Measurements from ENCODE around the gene HRCT1.

The HRCT1 gene

DNA sequence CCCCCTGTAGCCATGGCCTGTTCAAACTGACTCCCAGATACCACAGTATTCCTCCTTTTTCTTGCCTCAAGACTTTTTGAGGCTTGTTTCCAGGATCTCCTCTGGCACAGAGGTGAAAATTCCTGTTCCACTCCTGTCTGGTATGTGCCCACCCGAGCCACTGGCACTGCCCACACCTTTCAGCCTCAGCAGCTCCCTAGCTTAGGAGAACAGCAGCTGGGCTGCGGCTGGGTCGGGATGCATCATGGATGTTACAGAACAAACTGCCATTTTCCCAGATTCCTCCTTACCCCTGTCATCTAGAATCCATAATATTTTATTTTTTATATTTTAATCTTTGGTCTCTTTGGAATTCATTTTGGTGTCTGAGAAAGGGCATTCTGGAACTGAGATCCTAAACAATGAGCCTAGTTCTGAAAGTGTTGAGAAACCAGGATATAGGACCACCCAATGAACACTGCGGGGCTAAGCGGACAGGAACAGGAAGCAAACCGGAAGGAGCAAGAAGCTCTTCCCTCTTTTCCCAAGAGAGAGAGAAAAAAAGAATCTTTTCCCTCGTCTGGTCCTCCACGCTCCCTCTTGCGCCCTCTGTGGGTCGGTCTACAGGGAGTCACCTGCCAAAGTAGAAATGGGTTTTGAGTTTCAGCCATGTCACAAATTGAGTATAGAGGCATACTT lies 39.5 kb downstream of the HRCT1 start:
- H3K23ac ChIP-seq (ENCODE audit: low read depth, low read length, poor library complexity): no peak overlapping the region
- H3K27ac ChIP-seq (replicated peaks; ENCODE audit: low read length): no peak overlapping the region

DNA sequence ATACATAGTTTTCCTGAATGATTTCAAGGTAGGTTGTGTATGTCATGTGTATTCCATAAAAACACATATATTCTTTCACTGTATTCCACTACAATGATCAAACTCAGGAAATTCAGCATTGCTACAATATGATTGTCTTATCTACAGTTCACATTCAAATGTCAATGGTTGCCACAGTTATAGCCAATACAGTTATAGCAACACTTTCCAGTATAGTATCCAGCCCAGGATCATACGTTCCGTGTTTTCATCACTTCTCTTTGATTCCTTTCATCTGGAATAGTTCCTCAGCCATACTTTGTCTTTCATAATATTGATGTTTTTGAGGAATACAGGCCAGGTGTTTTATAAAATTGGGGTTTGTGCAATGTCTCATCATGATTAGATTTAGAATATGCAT lies 42.4 kb downstream of the HRCT1 start:
- peaks cover 0 to 2% of the 10 kb centered on the region in 2 donors for H3K9me3 ChIP-seq (replicated peaks in 1 of 2; ENCODE audit: control insufficient read depth in 2 of 2, insufficient read depth in 1 of 2, low read depth in 1 of 2, low read length in 2 of 2)
- H3K14ac ChIP-seq (ENCODE audit: low read length): no peak overlapping the region
- DNase-seq (ENCODE audit: low spot score): no peak
- no peak overlapping the region for H2BK15ac ChIP-seq (ENCODE audit: low read length)
- H3K4me3 ChIP-seq (ENCODE audit: low read length in 2 of 2): no peak overlapping the region
- H3K4me2 ChIP-seq (ENCODE audit: insufficient read depth, low read length, poor library complexity, severe bottlenecking): no peak overlapping the region
- no peak overlapping the region for H3K4ac ChIP-seq (ENCODE audit: low read length)
- H2BK12ac ChIP-seq (ENCODE audit: low read length): no peak overlapping the region
- no peak overlapping the region for H4K91ac ChIP-seq (ENCODE audit: low read depth, low read length, poor library complexity)
- no peak overlapping the region for H2AFZ ChIP-seq (ENCODE audit: low read length)
- no peak overlapping the region for H4K8ac ChIP-seq (ENCODE audit: low read depth, low read length)
- WGBS, 2 donors (ENCODE audit: extremely low coverage in 2 of 2, insufficient read length in 2 of 2, insufficient replicate concordance in 1 of 2): no CpG with 5 or more reads among the region's 2 CpGs
- peaks cover 0 to 28% (median 12%) of the 10 kb centered on the region in 3 experiments for H3K27me3 ChIP-seq (ENCODE audit: control insufficient read depth in 3 of 3, insufficient read depth in 3 of 3, low read depth in 1 of 3, low read length in 3 of 3)
- H2BK5ac ChIP-seq (ENCODE audit: low read length): no peak overlapping the region
- H3K79me1 ChIP-seq (ENCODE audit: low read depth, low read length): no peaks in the 10 kb centered on the region
- no peaks in the 10 kb centered on the region for H3K36me3 ChIP-seq (replicated peaks in 1 of 2; ENCODE audit: control insufficient read depth in 2 of 2, insufficient read depth in 2 of 2, low read length in 2 of 2)
- H3K4me1 ChIP-seq (ENCODE audit: control insufficient read depth in 2 of 2, insufficient read depth in 1 of 2, low read depth in 1 of 2, low read length in 2 of 2): no peaks in the 10 kb centered on the region
- H3K23ac ChIP-seq (ENCODE audit: low read depth, low read length, poor library complexity): no peak overlapping the region
- H3K9ac ChIP-seq (ENCODE audit: low read depth, low read length, poor library complexity): no peak overlapping the region
- no peak overlapping the region for H3K27ac ChIP-seq (replicated peaks; ENCODE audit: low read length)
- H3K18ac ChIP-seq (ENCODE audit: low read length): no peak overlapping the region
- H2AK5ac ChIP-seq (ENCODE audit: low read depth, low read length): no peak overlapping the region
- H2BK120ac ChIP-seq (ENCODE audit: low read depth, low read length): no peak overlapping the region

More for the DNA sequence above, 39.5 kb downstream of the HRCT1 start:
- DNase-seq (ENCODE audit: low spot score): peak; percentile 57
- H4K91ac ChIP-seq (ENCODE audit: low read depth, low read length, poor library complexity): no peak overlapping the region
- H2BK15ac ChIP-seq (ENCODE audit: low read length): no peak overlapping the region
- no peaks in the 10 kb centered on the region for H3K4me1 ChIP-seq (ENCODE audit: control insufficient read depth in 2 of 2, insufficient read depth in 1 of 2, low read depth in 1 of 2, low read length in 2 of 2)
- H3K36me3 ChIP-seq (replicated peaks in 1 of 2; ENCODE audit: control insufficient read depth in 2 of 2, insufficient read depth in 2 of 2, low read length in 2 of 2): no peaks in the 10 kb centered on the region
- no peak overlapping the region for H3K9ac ChIP-seq (ENCODE audit: low read depth, low read length, poor library complexity)
- peak overlapping the region; percentile 83 for H2AFZ ChIP-seq (ENCODE audit: low read length)
- H3K27me3 ChIP-seq (ENCODE audit: control insufficient read depth in 3 of 3, insufficient read depth in 3 of 3, low read depth in 1 of 3, low read length in 3 of 3): peaks cover 0 to 29% (median 20%) of the 10 kb centered on the region in 3 experiments
- H4K8ac ChIP-seq (ENCODE audit: low read depth, low read length): no peak overlapping the region
- peaks cover 0 to 2% of the 10 kb centered on the region in 2 donors for H3K9me3 ChIP-seq (replicated peaks in 1 of 2; ENCODE audit: control insufficient read depth in 2 of 2, insufficient read depth in 1 of 2, low read depth in 1 of 2, low read length in 2 of 2)
- H3K14ac ChIP-seq (ENCODE audit: low read length): no peak overlapping the region
- no peak overlapping the region for H3K4ac ChIP-seq (ENCODE audit: low read length)
- H2BK120ac ChIP-seq (ENCODE audit: low read depth, low read length): no peak overlapping the region
- H2BK12ac ChIP-seq (ENCODE audit: low read length): no peak overlapping the region
- no peak overlapping the region for H2AK5ac ChIP-seq (ENCODE audit: low read depth, low read length)
- peak overlapping the region in 1 of 2 donors; percentile 31 for H3K4me3 ChIP-seq (ENCODE audit: low read length in 2 of 2)
- H3K79me1 ChIP-seq (ENCODE audit: low read depth, low read length): no peaks in the 10 kb centered on the region
- H3K18ac ChIP-seq (ENCODE audit: low read length): peak overlapping the region; percentile 11
- H3K4me2 ChIP-seq (ENCODE audit: insufficient read depth, low read length, poor library complexity, severe bottlenecking): no peak overlapping the region
- no peak overlapping the region for H2BK5ac ChIP-seq (ENCODE audit: low read length)
- WGBS, 2 donors (ENCODE audit: extremely low coverage in 2 of 2, insufficient read length in 2 of 2, insufficient replicate concordance in 1 of 2): no CpG with 5 or more reads among the region's 10 CpGs

DNA sequence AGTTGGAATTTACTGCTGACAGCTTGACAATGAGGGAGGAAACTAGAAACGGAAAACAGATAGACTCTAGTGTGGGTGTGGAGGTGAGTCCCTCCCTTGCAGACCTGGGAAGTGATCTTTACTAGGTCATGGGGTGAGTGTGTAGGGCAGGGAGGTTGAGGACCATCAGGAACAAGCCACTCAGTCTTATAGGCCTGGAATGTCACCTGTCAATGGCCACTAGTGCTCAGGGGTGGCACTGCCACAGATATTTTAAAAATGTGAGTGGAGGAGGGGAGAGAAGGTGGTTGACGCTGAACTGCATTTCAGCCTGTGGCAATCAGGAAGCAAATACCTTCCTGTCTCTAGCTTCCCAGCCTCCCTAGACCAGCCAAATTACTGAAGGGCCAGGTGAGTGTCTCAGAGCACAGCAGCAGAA lies 42.9 kb downstream of the HRCT1 start:
- no peaks in the 10 kb centered on the region for H3K36me3 ChIP-seq (replicated peaks in 1 of 2; ENCODE audit: control insufficient read depth in 2 of 2, insufficient read depth in 2 of 2, low read length in 2 of 2)
- no peak overlapping the region for H2AFZ ChIP-seq (ENCODE audit: low read length)
- no peak overlapping the region for H3K14ac ChIP-seq (ENCODE audit: low read length)
- DNase-seq (ENCODE audit: low spot score): no peak
- H2AK5ac ChIP-seq (ENCODE audit: low read depth, low read length): no peak overlapping the region
- H3K4me2 ChIP-seq (ENCODE audit: insufficient read depth, low read length, poor library complexity, severe bottlenecking): no peak overlapping the region
- H4K8ac ChIP-seq (ENCODE audit: low read depth, low read length): no peak overlapping the region
- H3K4ac ChIP-seq (ENCODE audit: low read length): no peak overlapping the region
- no peak overlapping the region for H2BK120ac ChIP-seq (ENCODE audit: low read depth, low read length)
- H3K18ac ChIP-seq (ENCODE audit: low read length): no peak overlapping the region
- no peak overlapping the region for H2BK15ac ChIP-seq (ENCODE audit: low read length)
- H3K4me1 ChIP-seq (ENCODE audit: control insufficient read depth in 2 of 2, insufficient read depth in 1 of 2, low read depth in 1 of 2, low read length in 2 of 2): no peaks in the 10 kb centered on the region
- H3K27ac ChIP-seq (replicated peaks; ENCODE audit: low read length): no peak overlapping the region
- H3K79me1 ChIP-seq (ENCODE audit: low read depth, low read length): no peaks in the 10 kb centered on the region
- H3K23ac ChIP-seq (ENCODE audit: low read depth, low read length, poor library complexity): no peak overlapping the region
- no peak overlapping the region for H2BK12ac ChIP-seq (ENCODE audit: low read length)
- no CpG with 5 or more reads among the region's 2 CpGs for WGBS, 2 donors (ENCODE audit: extremely low coverage in 2 of 2, insufficient read length in 2 of 2, insufficient replicate concordance in 1 of 2)
- H3K9me3 ChIP-seq (replicated peaks in 1 of 2; ENCODE audit: control insufficient read depth in 2 of 2, insufficient read depth in 1 of 2, low read depth in 1 of 2, low read length in 2 of 2): no peaks in the 10 kb centered on the region
- H2BK5ac ChIP-seq (ENCODE audit: low read length): no peak overlapping the region
- H3K27me3 ChIP-seq (ENCODE audit: control insufficient read depth in 3 of 3, insufficient read depth in 3 of 3, low read depth in 1 of 3, low read length in 3 of 3): peaks cover 0 to 33% (median 9%) of the 10 kb centered on the region in 3 experiments
- no peak overlapping the region for H3K9ac ChIP-seq (ENCODE audit: low read depth, low read length, poor library complexity)
- H4K91ac ChIP-seq (ENCODE audit: low read depth, low read length, poor library complexity): no peak overlapping the region
- no peak overlapping the region for H3K4me3 ChIP-seq (ENCODE audit: low read length in 2 of 2)

DNA sequence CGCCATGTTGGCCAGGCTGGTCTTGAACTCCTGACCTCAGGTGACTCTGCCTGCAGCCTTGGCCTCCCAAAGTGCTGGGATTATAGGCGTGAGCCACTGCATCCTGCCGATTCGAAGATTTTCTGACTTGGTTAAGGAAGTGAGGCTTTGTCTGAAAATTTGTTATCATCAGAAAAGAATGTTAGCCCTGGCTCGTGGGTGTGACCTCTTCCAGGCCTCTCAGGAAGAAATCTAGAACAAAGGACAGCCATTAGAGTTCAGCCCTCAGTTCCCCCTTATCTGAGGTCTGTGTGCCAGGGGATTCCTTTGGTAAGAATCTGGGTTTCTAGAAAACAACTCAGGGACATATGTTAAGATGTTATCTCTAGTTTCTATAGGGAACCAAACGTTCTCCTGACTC lies 45.7 kb downstream of the HRCT1 start:
- H2AFZ ChIP-seq (ENCODE audit: low read length): no peak overlapping the region
- DNase-seq (ENCODE audit: low spot score): no peak

More for the DNA sequence above, 45.7 kb downstream of the HRCT1 start:
- Histone ChIP-seq H3K14ac (ENCODE audit: low read length) (no peak overlapping the region), H3K4me3 (ENCODE audit: low read length in 2 of 2) (no peak overlapping the region), H3K4me2 (ENCODE audit: insufficient read depth, low read length, poor library complexity, severe bottlenecking) (no peak overlapping the region), H3K36me3 (replicated peaks in 1 of 2; ENCODE audit: control insufficient read depth in 2 of 2, insufficient read depth in 2 of 2, low read length in 2 of 2) (no peaks in the 10 kb centered on the region), H2BK120ac (ENCODE audit: low read depth, low read length) (no peak overlapping the region), H2BK12ac (ENCODE audit: low read length) (no peak overlapping the region), H3K4ac (ENCODE audit: low read length) (no peak overlapping the region), H3K27ac (replicated peaks; ENCODE audit: low read length) (no peak overlapping the region), H2AK5ac (ENCODE audit: low read depth, low read length) (no peak overlapping the region), H4K8ac (ENCODE audit: low read depth, low read length) (no peak overlapping the region), H4K91ac (ENCODE audit: low read depth, low read length, poor library complexity) (no peak overlapping the region), H3K23ac (ENCODE audit: low read depth, low read length, poor library complexity) (no peak overlapping the region), H2BK15ac (ENCODE audit: low read length) (no peak overlapping the region), H3K79me1 (ENCODE audit: low read depth, low read length) (no peaks in the 10 kb centered on the region), H2BK5ac (ENCODE audit: low read length) (no peak overlapping the region), H3K18ac (ENCODE audit: low read length) (no peak overlapping the region), H3K9ac (ENCODE audit: low read depth, low read length, poor library complexity) (no peak overlapping the region), H3K27me3 (ENCODE audit: control insufficient read depth in 3 of 3, insufficient read depth in 3 of 3, low read depth in 1 of 3, low read length in 3 of 3) (peaks cover 0 to 27% (median 3%) of the 10 kb centered on the region in 3 experiments), H3K9me3 (replicated peaks in 1 of 2; ENCODE audit: control insufficient read depth in 2 of 2, insufficient read depth in 1 of 2, low read depth in 1 of 2, low read length in 2 of 2) (no peaks in the 10 kb centered on the region), H3K4me1 (ENCODE audit: control insufficient read depth in 2 of 2, insufficient read depth in 1 of 2, low read depth in 1 of 2, low read length in 2 of 2) (no peaks in the 10 kb centered on the region)
- WGBS, 2 donors (ENCODE audit: extremely low coverage in 2 of 2, insufficient read length in 2 of 2, insufficient replicate concordance in 1 of 2): no CpG with 5 or more reads among the region's 6 CpGs
